AG04450 (cell line): ENCODE results near the gene C16orf95. TPM values are rescaled to one million over a fixed set of nuclear protein-coding genes. Genes with fewer than 3 reads are reported as not detected.

ENCODE experiments used
- CTCF ChIA-PET: fragments of 300-600, 350-600 bp; formaldehyde crosslinking; extraction: SDS; loops from one replicate; lab custom pipeline; 2022; ENCODE audit warnings: antibody characterized with exemption, inconsistent platforms; lab: Charles Lee
- POLR2A ChIA-PET: fragments of 350-600 bp; formaldehyde crosslinking; extraction: SDS; loops from one replicate; lab custom pipeline; 2021; ENCODE audit warnings: antibody characterized with exemption, inconsistent platforms; lab: Yijun Ruan, JAX
- DNase-seq: peaks from one replicate; pipeline ENCODE4 v3.0.0-alpha.2; 2011; ENCODE audit warnings: low read depth, low spot score
- H3K27ac ChIP-seq: one replicate; pipeline ENCODE4 v1.5.1; 2012; ENCODE audit warnings: low read depth, low read length, control low read depth
- H3K27me3 ChIP-seq: one replicate; pipeline ENCODE4 v1.6.0; 2012; ENCODE audit warnings: low read length; ENCODE audit not compliant: control insufficient read depth, insufficient read depth
- H3K4me3 ChIP-seq: 2 replicates; pipeline ENCODE4 v1.5.1; 2011; ENCODE audit warnings: mild to moderate bottlenecking, low read depth, low read length, control low read depth
- H3K9me3 ChIP-seq: 2 replicates; pipeline ENCODE4 v1.5.1; 2012; ENCODE audit warnings: low read length; ENCODE audit not compliant: control insufficient read depth, insufficient read depth
- polyA minus RNA-seq: library from RNA; depleted of rRNA, polyadenylated mRNA; stranded (reverse); fragments of >200 nt; gene quantifications from 2 replicates; pipeline ENCODE4 v1.2.3, GENCODE V29; 2011; rRNA and poly(A)+ RNA removed
- polyA plus RNA-seq: library from polyadenylated mRNA; depleted of rRNA; stranded (reverse); fragments of >200 nt; gene quantifications from 2 replicates; pipeline ENCODE4 v1.2.3, GENCODE V29; 2011; rRNA removed
- TF ChIP-seq, protein P1 (sequence below): IDR thresholded peaks from 2 replicates; pipeline ENCODE4 v1.5.1; 2011; ENCODE audit warnings: low read depth, low read length, control low read depth, inconsistent platforms

Gene C16orf95, protein sequence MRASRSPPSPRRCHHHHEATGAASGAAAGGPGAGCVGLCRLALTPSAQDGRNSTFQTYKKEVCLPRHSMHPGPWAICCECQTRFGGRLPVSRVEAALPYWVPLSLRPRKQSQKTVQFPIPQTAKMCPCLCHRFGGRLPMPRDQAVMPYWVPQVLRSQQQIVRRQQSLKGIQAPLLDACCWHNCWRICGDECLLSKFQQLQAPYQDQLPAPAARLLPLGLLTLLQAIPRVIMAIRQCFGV
- polyA plus RNA-seq: 2.0 and 2.3 TPM in 2 replicates
- polyA minus RNA-seq: 0.22 and 1.2 TPM in 2 replicates

GRCh38 chr16:87316923-87317749 is at the start of gene C16orf95:
Gene C16orf95 (minus strand): TSS chr16:87317392. CDS start chr16:87317242, 150 bp downstream.
- H3K27ac ChIP-seq: peak within 1 kb of the TSS; percentile 80
- POLR2A ChIA-PET: interaction anchor here (0.5 to 3.0 kb wide), 10 partner anchors 11 to 655 kb away, joined by 3 to 20 read pairs (median 4); partner anchors contain the start of gene FBXO31
- TF ChIP-seq, protein P1, sequence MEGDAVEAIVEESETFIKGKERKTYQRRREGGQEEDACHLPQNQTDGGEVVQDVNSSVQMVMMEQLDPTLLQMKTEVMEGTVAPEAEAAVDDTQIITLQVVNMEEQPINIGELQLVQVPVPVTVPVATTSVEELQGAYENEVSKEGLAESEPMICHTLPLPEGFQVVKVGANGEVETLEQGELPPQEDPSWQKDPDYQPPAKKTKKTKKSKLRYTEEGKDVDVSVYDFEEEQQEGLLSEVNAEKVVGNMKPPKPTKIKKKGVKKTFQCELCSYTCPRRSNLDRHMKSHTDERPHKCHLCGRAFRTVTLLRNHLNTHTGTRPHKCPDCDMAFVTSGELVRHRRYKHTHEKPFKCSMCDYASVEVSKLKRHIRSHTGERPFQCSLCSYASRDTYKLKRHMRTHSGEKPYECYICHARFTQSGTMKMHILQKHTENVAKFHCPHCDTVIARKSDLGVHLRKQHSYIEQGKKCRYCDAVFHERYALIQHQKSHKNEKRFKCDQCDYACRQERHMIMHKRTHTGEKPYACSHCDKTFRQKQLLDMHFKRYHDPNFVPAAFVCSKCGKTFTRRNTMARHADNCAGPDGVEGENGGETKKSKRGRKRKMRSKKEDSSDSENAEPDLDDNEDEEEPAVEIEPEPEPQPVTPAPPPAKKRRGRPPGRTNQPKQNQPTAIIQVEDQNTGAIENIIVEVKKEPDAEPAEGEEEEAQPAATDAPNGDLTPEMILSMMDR: peak; percentile 63
- DNase-seq: peak; percentile 83
- no peaks in the 10 kb centered on the region for H3K9me3 ChIP-seq
- peak within 1 kb of the TSS; percentile 93 for H3K4me3 ChIP-seq
- H3K27me3 ChIP-seq: no peaks in the 10 kb centered on the region
- CTCF ChIA-PET: interaction anchor here (0.6 to 1.3 kb wide), 4 partner anchors 9 to 319 kb away, joined by 3 to 4 read pairs (median 3); no protein-coding TSS in a partner anchor

- DNase-seq: no peak
- no peaks in the 10 kb centered on the region for H3K27me3 ChIP-seq
- ChIA-PET POLR2A (no interaction called here), CTCF (no interaction called here)
- no peak overlapping the region for H3K27ac ChIP-seq
- no peaks in the 10 kb centered on the region for H3K9me3 ChIP-seq
- no peak overlapping the region for H3K4me3 ChIP-seq
- TF ChIP-seq, protein P1: no peak
These were observed 49.7 kb upstream of the C16orf95 start for GRCh38 chr16:87366930-87367329.

DNA sequence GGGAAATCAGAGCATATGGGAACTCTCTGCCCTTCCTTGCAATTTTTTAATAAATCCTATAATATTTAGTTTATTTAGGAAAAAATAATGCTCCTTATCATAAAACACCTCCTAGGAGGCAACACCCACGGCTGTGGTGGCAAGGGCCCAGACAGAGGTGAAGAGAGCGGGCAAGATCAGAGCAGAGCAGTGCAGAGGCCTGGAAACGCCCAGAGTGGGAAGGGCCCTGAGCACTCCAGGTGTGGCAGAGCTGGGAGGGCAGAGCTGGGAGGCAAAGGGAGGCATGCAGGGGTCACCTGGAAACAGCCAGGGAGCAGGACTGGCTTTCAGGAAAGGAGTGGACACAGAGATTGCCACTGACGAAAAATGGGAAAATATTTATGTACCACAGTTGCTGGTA is 49.1 kb upstream of the C16orf95 start:
- ChIA-PET CTCF (no interaction called here), POLR2A (no interaction called here)
- Histone ChIP-seq H3K9me3 (no peaks in the 10 kb centered on the region), H3K4me3 (no peak overlapping the region), H3K27ac (no peak overlapping the region), H3K27me3 (no peaks in the 10 kb centered on the region)
- no peak for DNase-seq
- TF ChIP-seq, protein P1: no peak

DNA sequence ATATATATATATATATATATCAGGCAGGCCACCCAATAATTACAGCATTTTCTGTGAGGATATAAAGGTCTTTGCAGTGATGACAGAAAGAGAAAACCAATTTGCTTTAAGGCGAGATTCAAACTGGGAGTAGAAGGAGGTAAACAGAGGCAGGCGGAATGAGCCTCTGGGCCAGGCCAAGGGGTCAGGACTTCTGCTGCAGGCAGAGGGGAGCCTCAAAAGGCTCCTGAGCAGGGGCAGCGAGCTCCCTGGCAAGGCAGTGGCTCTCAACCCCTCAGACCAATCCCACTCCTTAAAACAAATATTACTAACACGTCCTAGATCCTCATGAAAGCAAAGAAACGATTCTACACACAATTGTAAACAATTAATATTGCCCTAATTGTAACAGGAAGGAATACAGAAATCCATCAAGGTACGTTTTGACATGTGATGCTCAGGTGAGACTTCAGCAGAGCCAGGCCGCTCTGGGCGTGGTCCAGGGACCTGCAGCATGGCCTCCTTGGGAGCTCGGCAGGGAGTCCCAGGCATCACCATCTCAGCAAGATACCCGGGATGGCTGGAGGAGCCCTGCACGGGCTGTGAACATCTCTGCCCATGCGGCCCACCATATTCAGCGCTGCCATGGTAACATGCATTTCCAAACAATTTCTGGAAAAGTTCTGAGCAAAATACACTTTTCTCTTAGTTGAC is 48.0 kb upstream of the C16orf95 start:
- H3K4me3 ChIP-seq: no peak overlapping the region
- H3K27ac ChIP-seq: no peak overlapping the region
- ChIA-PET CTCF (no interaction called here), POLR2A (no interaction called here)
- H3K27me3 ChIP-seq: no peaks in the 10 kb centered on the region
- DNase-seq: no peak
- TF ChIP-seq, protein P1: no peak
- H3K9me3 ChIP-seq: no peaks in the 10 kb centered on the region; the same call in 1 of the 2 replicates
